RPMI7951 (cell line): ENCODE results near the gene TMEM258. TPM values are rescaled to one million over a fixed set of nuclear protein-coding genes. Genes with fewer than 3 reads are reported as not detected.
A peak's percentile ranks its signal among the peaks of the same experiment; 100 is the strongest.

Experiments
- DNase-seq: peaks from one replicate; pipeline ENCODE4 v3.0.0-alpha.2; 2012; ENCODE audit warnings: low read depth
- total RNA-seq: library from RNA; depleted of rRNA; stranded (reverse); fragments of >200 nt; shearing (Covaris generic); gene quantifications from 2 replicates; pipeline ENCODE4 v1.2.3, GENCODE V29; 2014

The TMEM258 gene
- total RNA-seq, 1 experiment from 2014 or later, result 203 TPM

- no peak for DNase-seq
Observed at GRCh38 chr11:61795876-61796526, 3.6 kb upstream of the TMEM258 start.

- DNase-seq, result no peak
Observed at GRCh38 chr11:61795459-61795858, 3.1 kb upstream of the TMEM258 start.

- DNase-seq, result no peak
Observed at GRCh38 chr11:61794579-61794978, 2.2 kb upstream of the TMEM258 start.

GRCh38 chr11:61793829-61794204 is 1.4 kb upstream of the TMEM258 start:
- peak; percentile 14 for DNase-seq

- DNase-seq, result no peak
Observed at GRCh38 chr11:61793083-61793828, 857 bp upstream of the TMEM258 start.

- DNase-seq, result peak; percentile 88
Observed at GRCh38 chr11:61791737-61792309, 576 bp downstream of the TMEM258 start.

GRCh38 chr11:61787928-61788491 is 4.4 kb downstream of the TMEM258 start:
- DNase-seq, result peak; percentile 12

GRCh38 chr11:61785837-61786402 is 6.5 kb downstream of the TMEM258 start:
- DNase-seq, result no peak

- DNase-seq, result no peak
Observed at GRCh38 chr11:61784506-61784805, 7.9 kb downstream of the TMEM258 start.

GRCh38 chr11:61783717-61784505 is 8.5 kb downstream of the TMEM258 start:
- no peak for DNase-seq

GRCh38 chr11:61782841-61783240 is 9.6 kb downstream of the TMEM258 start:
- DNase-seq, result no peak

GRCh38 chr11:61782299-61782698 is 10.1 kb downstream of the TMEM258 start:
- DNase-seq, result no peak

GRCh38 chr11:61781585-61781984 is 10.8 kb downstream of the TMEM258 start:
- DNase-seq, result no peak

- DNase-seq, result no peak
Observed at GRCh38 chr11:61780581-61781162, 11.7 kb downstream of the TMEM258 start.

- no peak for DNase-seq
Observed at GRCh38 chr11:61779666-61780525, 12.5 kb downstream of the TMEM258 start.

- DNase-seq, result no peak
Observed at GRCh38 chr11:61778920-61779650, 13.3 kb downstream of the TMEM258 start.

- no peak for DNase-seq
Observed at GRCh38 chr11:61778357-61778886, 14.0 kb downstream of the TMEM258 start.

GRCh38 chr11:61777234-61778090 is 14.9 kb downstream of the TMEM258 start:
- peak; percentile 22 for DNase-seq
